OCI-LY3 (cell line): ENCODE results near the gene CTPS1.

Source experiments
- EZH2phosphoT487 ChIP-seq: fragments of 200-600 bp; shearing (Covaris generic); IDR thresholded peaks from 2 replicates; pipeline ENCODE4 v1.6.1; 2018; ENCODE audit warnings: antibody characterized with exemption, mixed run types, low read depth
- TF ChIP-seq, protein P1 (sequence below): fragments of 200-600, 300-600 bp; sonication (generic); IDR thresholded peaks from 2 replicates; pipeline ENCODE4 v1.5.1; 2014; ENCODE audit warnings: antibody characterized with exemption, low read length, low read depth

GRCh38 chr1:41051022-41051421 lies 71.5 kb downstream of the CTPS1 start:
- TF ChIP-seq, protein P1, sequence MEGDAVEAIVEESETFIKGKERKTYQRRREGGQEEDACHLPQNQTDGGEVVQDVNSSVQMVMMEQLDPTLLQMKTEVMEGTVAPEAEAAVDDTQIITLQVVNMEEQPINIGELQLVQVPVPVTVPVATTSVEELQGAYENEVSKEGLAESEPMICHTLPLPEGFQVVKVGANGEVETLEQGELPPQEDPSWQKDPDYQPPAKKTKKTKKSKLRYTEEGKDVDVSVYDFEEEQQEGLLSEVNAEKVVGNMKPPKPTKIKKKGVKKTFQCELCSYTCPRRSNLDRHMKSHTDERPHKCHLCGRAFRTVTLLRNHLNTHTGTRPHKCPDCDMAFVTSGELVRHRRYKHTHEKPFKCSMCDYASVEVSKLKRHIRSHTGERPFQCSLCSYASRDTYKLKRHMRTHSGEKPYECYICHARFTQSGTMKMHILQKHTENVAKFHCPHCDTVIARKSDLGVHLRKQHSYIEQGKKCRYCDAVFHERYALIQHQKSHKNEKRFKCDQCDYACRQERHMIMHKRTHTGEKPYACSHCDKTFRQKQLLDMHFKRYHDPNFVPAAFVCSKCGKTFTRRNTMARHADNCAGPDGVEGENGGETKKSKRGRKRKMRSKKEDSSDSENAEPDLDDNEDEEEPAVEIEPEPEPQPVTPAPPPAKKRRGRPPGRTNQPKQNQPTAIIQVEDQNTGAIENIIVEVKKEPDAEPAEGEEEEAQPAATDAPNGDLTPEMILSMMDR, result no peak
- no peak for TF ChIP-seq EZH2phosphoT487
